ENCODE results near the gene CFAP100.

CFAP100 gene

DNA sequence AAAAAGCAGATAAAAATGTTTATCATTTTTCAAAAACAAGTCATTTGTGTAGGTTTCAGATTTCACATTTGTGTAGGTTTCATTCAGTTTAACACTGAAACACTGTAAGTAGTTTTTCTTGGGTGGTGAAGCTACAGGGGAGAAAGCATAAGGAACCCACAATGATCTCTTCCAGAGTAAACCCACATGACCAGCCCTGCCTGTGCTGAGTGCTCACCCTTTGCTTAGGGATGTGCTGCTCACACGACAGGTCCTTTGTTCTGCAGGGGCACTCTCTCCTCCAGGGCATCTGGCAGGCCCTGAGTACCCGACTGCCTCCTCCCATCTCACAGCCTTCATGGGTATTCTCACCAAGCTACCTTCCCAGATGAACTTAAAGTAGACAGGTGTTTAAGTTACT is 52.1 kb downstream of the CFAP100 start:
- DNase-seq = no peak

GRCh38 chr3:126447456-126448106 is 52.9 kb downstream of the CFAP100 start:
- DNase-seq = no peak

DNA sequence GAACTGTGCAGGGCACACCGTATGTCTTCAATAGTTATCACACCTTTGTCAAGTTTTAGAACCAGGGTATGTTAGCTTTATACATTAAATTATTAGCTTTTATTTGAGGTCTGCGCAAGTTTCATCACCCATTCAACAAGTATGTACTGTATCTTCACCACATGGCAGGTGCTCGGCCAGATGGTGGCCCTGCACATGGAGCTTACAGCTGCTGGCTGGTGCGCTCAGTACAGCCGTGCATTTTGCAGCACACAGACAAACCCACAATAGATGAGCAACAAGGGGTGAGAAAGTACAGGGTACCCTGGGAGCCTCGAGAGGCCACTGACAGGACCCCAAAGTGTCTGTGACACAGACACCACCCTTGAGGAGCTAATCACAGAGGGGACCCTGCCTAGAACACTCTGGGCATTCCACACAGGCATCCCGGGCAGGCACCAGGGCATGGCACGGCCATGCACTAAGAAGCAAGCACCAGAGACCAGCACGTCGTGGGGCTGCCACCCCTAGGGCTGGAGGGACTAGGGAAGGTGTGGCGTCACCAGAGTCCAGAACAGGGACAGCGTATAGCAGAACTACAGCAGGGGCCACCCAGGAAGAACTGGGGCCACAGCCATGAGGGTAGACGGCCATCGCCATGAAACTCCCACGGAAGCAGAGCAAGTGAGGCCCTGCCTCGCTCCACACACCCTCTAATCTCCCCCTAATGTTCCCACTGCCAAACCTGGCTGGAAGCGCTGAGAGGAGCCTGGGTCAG is 53.6 kb downstream of the CFAP100 start:
- no peak for DNase-seq

DNA sequence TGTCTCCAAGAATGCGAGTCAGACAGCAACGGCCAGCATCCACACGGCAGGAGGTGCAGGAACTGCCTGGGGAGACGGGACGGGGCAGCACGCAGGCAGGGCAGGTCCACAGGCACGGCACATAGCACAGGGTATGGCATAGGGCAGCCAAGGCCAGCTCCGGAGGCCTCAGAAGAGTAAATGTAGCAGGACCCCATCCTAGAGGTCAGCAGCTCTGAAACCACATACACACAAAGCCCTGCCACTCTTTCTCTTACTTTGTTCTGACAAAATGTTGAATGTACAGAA is 54.1 kb downstream of the CFAP100 start:
- DNase-seq = no peak

DNA sequence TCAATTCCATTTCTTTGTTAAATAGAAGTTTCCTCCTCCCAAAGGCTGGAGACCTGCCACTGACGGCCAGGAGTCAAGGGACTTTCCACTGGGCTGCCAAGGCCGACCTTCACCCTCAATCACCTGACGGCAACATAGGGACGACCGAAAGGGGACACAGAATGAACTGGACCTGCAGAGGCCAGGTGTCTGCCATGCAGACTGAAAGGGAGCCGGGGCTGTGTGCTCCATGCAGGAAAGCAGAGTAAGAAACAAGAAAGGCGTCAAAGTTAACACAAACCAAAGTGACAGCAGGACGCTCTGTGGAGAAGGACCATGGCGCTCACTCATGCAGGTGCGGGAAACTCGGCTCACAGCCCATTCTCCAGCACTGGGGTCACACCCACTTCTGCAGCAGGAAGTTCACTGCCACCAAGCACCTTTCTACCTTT is 54.9 kb downstream of the CFAP100 start:
- no peak for DNase-seq

GRCh38 chr3:126450219-126450618 is 55.5 kb downstream of the CFAP100 start:
- no peak for DNase-seq

GRCh38 chr3:126450744-126451143 is 56.0 kb downstream of the CFAP100 start:
- DNase-seq = no peak

- no peak for DNase-seq
Measured at GRCh38 chr3:126451511-126451910, 56.8 kb downstream of the CFAP100 start.

- DNase-seq = no peak
Measured at GRCh38 chr3:126452213-126452612, 57.5 kb downstream of the CFAP100 start.

DNA sequence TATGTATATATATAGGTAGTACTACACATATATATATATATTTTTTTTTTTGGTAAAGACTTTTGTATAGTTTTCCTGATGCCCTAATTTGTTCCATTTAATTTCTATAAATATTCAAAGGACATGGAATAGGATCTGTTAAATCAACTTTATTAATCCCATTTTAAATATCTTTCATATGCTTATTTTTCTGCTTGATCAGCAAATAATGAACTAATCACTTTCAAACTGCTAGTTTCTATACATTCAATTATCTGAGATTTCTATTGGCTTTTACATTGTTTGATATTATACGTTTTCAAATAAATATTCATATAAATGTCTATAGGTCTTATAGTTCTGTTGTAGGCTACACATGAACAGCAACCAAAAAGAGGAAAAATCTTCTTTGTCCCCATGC is 59.3 kb downstream of the CFAP100 start:
- DNase-seq = no peak

- no peak for DNase-seq
Measured at GRCh38 chr3:126454437-126455198, 59.9 kb downstream of the CFAP100 start.

DNA sequence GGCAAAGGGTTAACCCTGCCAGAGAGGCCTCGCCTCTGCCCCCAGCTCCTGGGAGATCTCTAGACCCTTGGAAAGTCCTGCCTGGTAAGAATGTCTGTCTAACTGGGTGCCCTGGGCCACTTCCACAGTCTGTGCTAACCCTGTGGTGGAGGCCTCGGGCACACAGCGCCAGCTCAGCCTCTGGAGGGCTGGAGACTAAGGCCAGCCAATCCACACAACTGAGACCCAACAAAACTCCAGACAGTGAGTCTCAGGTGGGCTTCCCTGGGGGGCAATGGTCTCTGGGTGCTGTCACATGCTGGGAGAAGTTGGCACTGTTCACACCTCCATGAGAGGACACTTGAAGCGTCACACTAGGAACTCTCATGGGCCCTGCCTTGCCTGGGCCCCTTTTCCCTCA is 61.5 kb downstream of the CFAP100 start:
- DNase-seq = no peak

GRCh38 chr3:126456766-126457388 is 62.2 kb downstream of the CFAP100 start:
- no peak for DNase-seq

GRCh38 chr3:126459111-126459762 is 64.5 kb downstream of the CFAP100 start:
- DNase-seq = no peak

DNA sequence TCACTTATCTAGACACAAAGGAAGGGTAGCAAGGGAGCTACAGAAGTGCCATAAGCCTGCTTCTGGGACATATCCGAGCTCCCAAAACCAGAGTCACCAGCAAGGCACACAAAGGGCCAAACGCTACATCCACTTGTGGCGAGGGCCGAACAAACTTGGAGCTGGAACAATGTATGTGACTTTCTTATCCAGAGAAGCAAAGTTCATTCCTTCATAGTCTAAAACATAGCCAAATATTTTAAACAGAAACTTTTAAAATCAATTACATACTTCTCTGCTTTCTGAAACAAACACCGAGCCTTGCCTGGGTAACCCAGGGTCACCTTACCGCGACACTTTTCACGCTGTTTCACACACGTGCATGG is 65.0 kb downstream of the CFAP100 start:
- no peak for DNase-seq

DNA sequence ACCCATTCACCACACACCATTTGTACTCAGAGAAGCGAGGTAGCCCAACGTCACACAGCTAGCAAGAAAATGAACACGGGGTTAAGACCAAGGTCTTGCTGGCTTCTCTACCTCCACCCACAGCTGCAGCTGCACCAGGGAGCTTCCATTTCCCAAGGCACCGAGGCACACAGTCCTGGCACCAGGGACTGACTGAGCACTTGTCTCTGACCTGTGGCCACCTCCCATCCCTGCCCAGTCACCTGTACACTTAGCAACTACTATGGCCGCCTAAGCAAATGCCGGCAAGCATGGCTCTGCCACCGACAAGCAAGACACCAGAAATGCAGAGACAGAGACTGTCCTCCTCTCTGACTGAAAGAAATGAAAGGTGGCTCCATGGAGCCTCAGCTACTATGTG is 65.7 kb downstream of the CFAP100 start:
- no peak for DNase-seq

- no peak for DNase-seq
Measured at GRCh38 chr3:126461450-126462070, 66.9 kb downstream of the CFAP100 start.

GRCh38 chr3:126463521-126463920 is 68.8 kb downstream of the CFAP100 start:
- DNase-seq = no peak

DNA sequence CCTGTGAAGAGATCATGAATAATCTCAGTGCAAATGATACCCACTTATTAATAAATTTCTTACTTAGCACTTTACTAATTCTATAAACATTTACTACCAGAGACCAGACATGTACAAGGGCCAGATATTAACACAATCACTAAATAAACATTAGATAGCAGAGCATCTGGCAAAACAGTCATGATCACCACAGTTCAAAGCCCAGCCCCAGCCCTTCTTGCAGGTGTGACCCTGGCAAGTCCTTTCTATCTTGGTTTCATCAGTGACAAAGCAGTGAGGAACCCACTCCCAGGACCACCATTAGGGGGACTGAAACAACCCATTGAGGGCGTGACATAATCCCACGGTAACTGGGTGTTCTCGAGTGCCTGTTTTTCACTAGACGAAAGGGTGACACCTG is 69.4 kb downstream of the CFAP100 start:
- no peak for DNase-seq

GRCh38 chr3:126464494-126464893 is 69.8 kb downstream of the CFAP100 start:
- no peak for DNase-seq

GRCh38 chr3:126464997-126465396 is 70.3 kb downstream of the CFAP100 start:
- DNase-seq = no peak

GRCh38 chr3:126465928-126466544 is 71.3 kb downstream of the CFAP100 start:
- peak in 1 of 2 experiments; percentile 86 for DNase-seq

Data from NCI-H446 (cell line).